HepG2 (cell line): ENCODE results near the gene MSANTD2. TPM values are rescaled to one million over a fixed set of nuclear protein-coding genes. Genes with fewer than 3 reads are reported as not detected.

Source experiments
- ELF4 ChIP-seq: sonication (generic); formaldehyde crosslinking; IDR thresholded peaks from 2 replicates; pipeline ENCODE4 v1.5.0; 2020; ENCODE audit warnings: missing genetic modification reagents, mild to moderate bottlenecking, moderate library complexity, borderline replicate concordance
- ISX ChIP-seq: sonication (generic); formaldehyde crosslinking; conservative IDR thresholded peaks from 2 replicates; pipeline ENCODE4 v1.5.0; 2020; ENCODE audit warnings: missing genetic modification reagents
- MIXL1 ChIP-seq: IDR thresholded peaks from 2 replicates; pipeline ENCODE4 v1.6.1; 2016
- PAXIP1 ChIP-seq: sonication (generic); formaldehyde crosslinking; conservative IDR thresholded peaks from 2 replicates; pipeline ENCODE4 v1.4.0; 2020; ENCODE audit warnings: mild to moderate bottlenecking, missing genetic modification reagents, moderate library complexity
- POLR2AphosphoS5 ChIP-seq: IDR thresholded peaks from 2 replicates; pipeline ENCODE4 v1.6.1; 2012; ENCODE audit warnings: low read depth, low read length
- REL ChIP-seq: sonication (generic); formaldehyde crosslinking; conservative IDR thresholded peaks from 2 replicates; pipeline ENCODE4 v1.8.0; 2022; ENCODE audit warnings: mild to moderate bottlenecking, missing genetic modification reagents, moderate library complexity
- SRSF9 ChIP-seq: fragments of 200-400 bp; formaldehyde crosslinking; IDR thresholded peaks from 2 replicates; pipeline ENCODE4 v1.6.1; 2018; ENCODE audit warnings: borderline replicate concordance, mild to moderate bottlenecking, low read depth, low read length; ENCODE audit not compliant: insufficient read depth, poor library complexity, severe bottlenecking
- ZBTB37 ChIP-seq: sonication (generic); formaldehyde crosslinking; IDR thresholded peaks from 2 replicates; pipeline ENCODE4 v1.4.0; 2020; ENCODE audit warnings: mild to moderate bottlenecking, missing genetic modification reagents
- ZNF512 ChIP-seq: sonication (generic); formaldehyde crosslinking; IDR thresholded peaks from 2 replicates; pipeline ENCODE4 v1.4.0; 2020; ENCODE audit warnings: mild to moderate bottlenecking, missing genetic modification reagents
- ZNF558 ChIP-seq: sonication (generic); formaldehyde crosslinking; IDR thresholded peaks from 2 replicates; pipeline ENCODE4 v1.9.0; 2022; ENCODE audit warnings: mild to moderate bottlenecking, missing genetic modification reagents, borderline replicate concordance
- ZNF766 ChIP-seq: sonication (generic); formaldehyde crosslinking; IDR thresholded peaks from 2 replicates; pipeline ENCODE4 v1.5.0; 2020; ENCODE audit warnings: missing genetic modification reagents, borderline replicate concordance
- ZSCAN21 ChIP-seq: sonication (generic); formaldehyde crosslinking; IDR thresholded peaks from 2 replicates; pipeline ENCODE4 v1.8.0; 2022; ENCODE audit warnings: mild to moderate bottlenecking, missing genetic modification reagents, moderate library complexity, borderline replicate concordance
- polyA plus RNA-seq, 8 experiments: library from polyadenylated mRNA; depleted of rRNA in 3 of 8; stranded (reverse) in 7 of 8; unstranded in 1 of 8; fragments of >200 nt; fragmentation: Illumina TruSeq in 4 of 8; extraction: Trizol in 4 of 8; gene quantifications; 2 replicates each; pipeline versions ENCODE4 v1.2.1 to v1.2.3, GENCODE V29; 2011 to 2016; ENCODE audit warnings: low read depth in 4 of 8, missing spikeins in 1 of 8, mixed read lengths in 1 of 8; ENCODE audit not compliant: insufficient read depth in 1 of 8
- total RNA-seq, 5 experiments: library from RNA; depleted of rRNA; stranded (reverse); fragments of >200 nt; fragmentation: Illumina TruSeq; extraction: Trizol; gene quantifications; 2 replicates each; pipeline ENCODE4 v1.2.3, GENCODE V29; 2016; ENCODE audit warnings: low read depth in 1 of 5
- TF ChIP-seq, protein P1 (sequence below): sonication (generic); formaldehyde crosslinking; IDR thresholded peaks from 2 replicates; pipeline ENCODE4 v1.4.0; 2020; ENCODE audit warnings: missing genetic modification reagents, borderline replicate concordance
- TF ChIP-seq, protein P2 (sequence below): sonication (generic); formaldehyde crosslinking; IDR thresholded peaks from 2 replicates; pipeline ENCODE4 v1.5.1; 2020; ENCODE audit warnings: mild to moderate bottlenecking, missing genetic modification reagents, moderate library complexity

Gene MSANTD2
- total and polyA plus RNA-seq, 2 of the 13 experiments (the other 11 are each of a cell fraction or from before 2014, with no cell fraction given), result 8.7 to 10.1 TPM

GRCh38 chr11:124758355-124759265 is 41.6 kb downstream of the MSANTD2 start (continued):
- TF ChIP-seq, protein P1, sequence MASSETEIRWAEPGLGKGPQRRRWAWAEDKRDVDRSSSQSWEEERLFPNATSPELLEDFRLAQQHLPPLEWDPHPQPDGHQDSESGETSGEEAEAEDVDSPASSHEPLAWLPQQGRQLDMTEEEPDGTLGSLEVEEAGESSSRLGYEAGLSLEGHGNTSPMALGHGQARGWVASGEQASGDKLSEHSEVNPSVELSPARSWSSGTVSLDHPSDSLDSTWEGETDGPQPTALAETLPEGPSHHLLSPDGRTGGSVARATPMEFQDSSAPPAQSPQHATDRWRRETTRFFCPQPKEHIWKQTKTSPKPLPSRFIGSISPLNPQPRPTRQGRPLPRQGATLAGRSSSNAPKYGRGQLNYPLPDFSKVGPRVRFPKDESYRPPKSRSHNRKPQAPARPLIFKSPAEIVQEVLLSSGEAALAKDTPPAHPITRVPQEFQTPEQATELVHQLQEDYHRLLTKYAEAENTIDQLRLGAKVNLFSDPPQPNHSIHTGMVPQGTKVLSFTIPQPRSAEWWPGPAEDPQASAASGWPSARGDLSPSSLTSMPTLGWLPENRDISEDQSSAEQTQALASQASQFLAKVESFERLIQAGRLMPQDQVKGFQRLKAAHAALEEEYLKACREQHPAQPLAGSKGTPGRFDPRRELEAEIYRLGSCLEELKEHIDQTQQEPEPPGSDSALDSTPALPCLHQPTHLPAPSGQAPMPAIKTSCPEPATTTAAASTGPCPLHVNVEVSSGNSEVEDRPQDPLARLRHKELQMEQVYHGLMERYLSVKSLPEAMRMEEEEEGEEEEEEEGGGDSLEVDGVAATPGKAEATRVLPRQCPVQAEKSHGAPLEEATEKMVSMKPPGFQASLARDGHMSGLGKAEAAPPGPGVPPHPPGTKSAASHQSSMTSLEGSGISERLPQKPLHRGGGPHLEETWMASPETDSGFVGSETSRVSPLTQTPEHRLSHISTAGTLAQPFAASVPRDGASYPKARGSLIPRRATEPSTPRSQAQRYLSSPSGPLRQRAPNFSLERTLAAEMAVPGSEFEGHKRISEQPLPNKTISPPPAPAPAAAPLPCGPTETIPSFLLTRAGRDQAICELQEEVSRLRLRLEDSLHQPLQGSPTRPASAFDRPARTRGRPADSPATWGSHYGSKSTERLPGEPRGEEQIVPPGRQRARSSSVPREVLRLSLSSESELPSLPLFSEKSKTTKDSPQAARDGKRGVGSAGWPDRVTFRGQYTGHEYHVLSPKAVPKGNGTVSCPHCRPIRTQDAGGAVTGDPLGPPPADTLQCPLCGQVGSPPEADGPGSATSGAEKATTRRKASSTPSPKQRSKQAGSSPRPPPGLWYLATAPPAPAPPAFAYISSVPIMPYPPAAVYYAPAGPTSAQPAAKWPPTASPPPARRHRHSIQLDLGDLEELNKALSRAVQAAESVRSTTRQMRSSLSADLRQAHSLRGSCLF (CRISPR knock-in tag), result no peak
- TF ChIP-seq PAXIP1 (CRISPR knock-in tag) (no peak; the same call in none of the 2 replicates), ELF4 (no peak), MIXL1 (no peak), ZNF512 (CRISPR knock-in tag) (no peak), ZNF766 (CRISPR knock-in tag) (no peak), ZNF558 (no peak), ZBTB37 (CRISPR knock-in tag) (no peak), SRSF9 (no peak), ISX (no peak), ZSCAN21 (no peak), POLR2AphosphoS5 (no peak), REL (CRISPR knock-in tag) (no peak)
- TF ChIP-seq, protein P2, sequence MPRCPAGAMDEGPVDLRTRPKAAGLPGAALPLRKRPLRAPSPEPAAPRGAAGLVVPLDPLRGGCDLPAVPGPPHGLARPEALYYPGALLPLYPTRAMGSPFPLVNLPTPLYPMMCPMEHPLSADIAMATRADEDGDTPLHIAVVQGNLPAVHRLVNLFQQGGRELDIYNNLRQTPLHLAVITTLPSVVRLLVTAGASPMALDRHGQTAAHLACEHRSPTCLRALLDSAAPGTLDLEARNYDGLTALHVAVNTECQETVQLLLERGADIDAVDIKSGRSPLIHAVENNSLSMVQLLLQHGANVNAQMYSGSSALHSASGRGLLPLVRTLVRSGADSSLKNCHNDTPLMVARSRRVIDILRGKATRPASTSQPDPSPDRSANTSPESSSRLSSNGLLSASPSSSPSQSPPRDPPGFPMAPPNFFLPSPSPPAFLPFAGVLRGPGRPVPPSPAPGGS (CRISPR knock-in tag), result no peak
